ENCODE results near the gene REP15. TPM values are rescaled to one million over a fixed set of nuclear protein-coding genes. Genes with fewer than 3 reads are reported as not detected.
A peak's percentile ranks its signal among the peaks of the same experiment; 100 is the strongest.

Gene REP15
- total and polyA plus RNA-seq, 2 of the 8 experiments (the other 6 are each of a cell fraction or from before 2014, with no cell fraction given), result 0.06 to 0.73 TPM

DNA sequence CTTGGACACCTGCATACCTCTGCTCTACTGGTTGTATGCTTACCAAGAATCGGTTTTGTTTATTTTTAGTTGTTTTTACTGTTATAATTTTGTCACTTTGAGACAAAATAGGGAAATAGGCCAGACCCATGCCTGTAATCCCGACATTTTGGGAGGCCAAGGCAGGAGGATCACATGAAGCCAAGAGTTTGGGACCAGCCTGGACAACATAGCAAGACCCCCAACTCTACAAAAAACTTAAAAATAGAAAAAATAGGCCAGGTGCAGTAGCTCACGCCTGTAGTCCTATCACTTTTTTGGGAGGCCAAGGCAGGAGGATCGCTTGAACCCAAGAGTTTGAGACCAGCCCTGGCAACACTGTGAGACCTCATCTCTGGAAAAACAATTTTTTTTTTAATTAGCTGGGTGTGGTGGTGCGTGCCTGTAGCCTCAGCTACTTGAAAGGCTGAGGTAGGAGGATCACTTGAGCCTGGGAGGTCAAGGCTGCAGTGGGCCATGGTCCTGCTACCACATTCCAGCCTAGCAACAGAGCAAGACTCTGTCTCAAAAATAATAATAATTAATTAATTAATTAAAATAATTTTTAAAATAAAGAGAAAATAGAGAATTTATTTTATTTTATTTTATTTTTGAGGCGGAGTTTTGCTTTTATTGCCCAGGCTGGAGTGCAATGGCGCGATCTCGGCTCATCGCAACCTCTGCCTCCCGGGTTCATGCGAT lies 13.1 kb downstream of the REP15 start:
- Histone ChIP-seq H3K4me3 (ENCODE audit: extremely low read depth in 1 of 4, insufficient read depth in 2 of 4, low read depth in 3 of 4, low read length in 4 of 4) (no peak overlapping the region), H2BK120ac (replicated peaks; ENCODE audit: low read depth, low read length) (no peak overlapping the region), H3K23me2 (ENCODE audit: low read depth, low read length) (peaks cover 13% of the 10 kb centered on the region; the same call in 1 of the 2 replicates), H3K23ac (ENCODE audit: insufficient read length) (no peak overlapping the region), H4K20me1 (replicated peaks in 1 of 2; ENCODE audit: control insufficient read depth in 1 of 2, insufficient read depth in 2 of 2, low read length in 2 of 2) (peaks cover 0 to 5% of the 10 kb centered on the region in 2 experiments), H3K9me3 (ENCODE audit: insufficient read depth in 2 of 2, low read depth in 1 of 2, low read length in 1 of 2) (no peaks in the 10 kb centered on the region), H4K5ac (ENCODE audit: insufficient read length, low read depth, low read length) (no peak overlapping the region), H3K4ac (replicated peaks; ENCODE audit: insufficient read length, low read depth, low read length) (no peak overlapping the region), H2BK12ac (ENCODE audit: low read depth, low read length) (no peak overlapping the region), H3K14ac (ENCODE audit: insufficient read length) (no peak overlapping the region), H3K4me1 (replicated peaks in 1 of 4; ENCODE audit: control insufficient read depth in 3 of 4, insufficient read depth in 4 of 4, low read length in 3 of 4) (peaks cover 0 to 3% (median 1%) of the 10 kb centered on the region in 4 experiments; a peak in 3 of 7 replicates), H2BK5ac (ENCODE audit: low read depth, low read length) (no peak overlapping the region), H4K91ac (replicated peaks; ENCODE audit: insufficient read length, low read length) (no peak overlapping the region), H3K27me3 (replicated peaks in 1 of 4; ENCODE audit: control insufficient read depth in 3 of 4, extremely low read depth in 1 of 4, insufficient read depth in 3 of 4, low read length in 3 of 4) (no peaks in the 10 kb centered on the region), H2BK20ac (ENCODE audit: low read length) (no peak overlapping the region), H2AK5ac (ENCODE audit: low read depth, low read length) (no peak overlapping the region), H4K8ac (ENCODE audit: extremely low read depth, insufficient read depth, low read length) (no peak overlapping the region), H3K79me1 (ENCODE audit: low read depth, low read length) (peaks cover 5% of the 10 kb centered on the region; the same call in 1 of the 2 replicates), H3K18ac (ENCODE audit: extremely low read depth, low read length) (no peak overlapping the region), H3K9ac (replicated peaks in 1 of 4; ENCODE audit: extremely low read depth in 1 of 4, low read depth in 3 of 4, low read length in 3 of 4) (no peak overlapping the region), H2BK15ac (ENCODE audit: low read length) (no peak overlapping the region), H3K36me3 (ENCODE audit: control insufficient read depth in 2 of 4, insufficient read depth in 4 of 4, low read length in 3 of 4) (no peaks in the 10 kb centered on the region; a peak in 1 of 8 replicates), H3K79me2 (ENCODE audit: control insufficient read depth in 1 of 2, insufficient read depth in 2 of 2, low read length in 2 of 2) (peaks cover 10 to 35% of the 10 kb centered on the region in 2 experiments; a peak in 3 of 4 replicates), H3K56ac (replicated peaks; ENCODE audit: insufficient read length, low read depth, low read length) (no peak overlapping the region), H3K27ac (ENCODE audit: low read depth, low read length) (no peak overlapping the region), H2AFZ (ENCODE audit: low read length) (no peak overlapping the region), H3K4me2 (ENCODE audit: insufficient read depth in 1 of 2, low read depth in 2 of 2, low read length in 2 of 2) (peak overlapping the region in 1 of 2 experiments; percentile 80; a peak in 1 of 4 replicates)
- POLR2A ChIA-PET (ENCODE audit: partially characterized antibody), result interaction anchor here (1.4 kb wide), 1 partner anchor 11 kb away, joined by 8 read pairs; no protein-coding TSS in a partner anchor
- DNase-seq (ENCODE audit: low read depth in 1 of 2, low spot score in 2 of 2) (no peak), FAIRE-seq (no peak)
- CTCF ChIA-PET (ENCODE audit: partially characterized antibody), result interaction anchor here (0.6 to 1.6 kb wide), 4 partner anchors 8 to 70 kb away, joined by 3 to 7 read pairs (median 4); no protein-coding TSS in a partner anchor
- no peak for TF ChIP-seq ATF3 (IDR thresholded peaks at IDR 0.05; ENCODE audit: insufficient read depth, low read depth, low read length)
- WGBS, 2 experiments (ENCODE audit: extremely low coverage in 1 of 2, insufficient coverage in 1 of 2, insufficient read length in 1 of 2, insufficient replicate concordance in 2 of 2, low coverage in 1 of 2, low lambda C conversion rate in 2 of 2, missing lambda C conversion rate in 1 of 2), result 94% methylated on average over 12 of the region's 12 CpGs; no CpG with 5 or more reads in 1 of the 2 experiments
